Tibial nerve (tissue), 4 donors: ENCODE data around the gene HES6. TPM values are rescaled to one million over a fixed set of nuclear protein-coding genes. Genes with fewer than 3 reads are reported as not detected.

Experiments used
- DNase-seq, 2 donors: peaks; one replicate each; pipeline ENCODE4 v3.0.0-alpha.2; 2019; ENCODE audit warnings: low spot score in 2 of 2
- H3K27ac ChIP-seq, 4 donors: fragments of 200-600 bp; sonication (generic) in 3 of 4; one replicate each; pipeline ENCODE4 v1.5.1; 2017 to 2019; ENCODE audit warnings: mild to moderate bottlenecking in 1 of 4
- H3K27me3 ChIP-seq, 2 donors: fragments of 200-600 bp; sonication (generic) in 1 of 2; one replicate each; pipeline versions ENCODE4 v1.5.1 to v1.6.0; 2017 to 2019
- H3K36me3 ChIP-seq, 3 donors: fragments of 200-600 bp; sonication (generic); one replicate each; pipeline ENCODE4 v1.5.1; 2018 to 2019
- H3K4me1 ChIP-seq, 4 donors: fragments of 200-600 bp; sonication (generic) in 3 of 4; one replicate each; pipeline ENCODE4 v1.5.1; 2017 to 2019
- H3K4me3 ChIP-seq, 4 donors: fragments of 200-600 bp; sonication (generic) in 3 of 4; one replicate each; pipeline ENCODE4 v1.5.1; 2017 to 2019; ENCODE audit warnings: mild to moderate bottlenecking in 1 of 4, moderate library complexity in 1 of 4
- H3K9me3 ChIP-seq, 4 donors: fragments of 200-600 bp; sonication (generic) in 3 of 4; one replicate each; pipeline ENCODE4 v1.5.1; 2017 to 2019
- CTCF ChIP-seq, 5 experiments: fragments of 200-600 bp in 3 of 5; fragments of 450-650 bp in 2 of 5; sonication (generic) in 3 of 5; IDR thresholded peaks; one replicate each; pipeline ENCODE4 v1.5.1; 2016 to 2019; ENCODE audit warnings: antibody characterized with exemption in 5 of 5, mild to moderate bottlenecking in 3 of 5, moderate library complexity in 2 of 5
- EP300 ChIP-seq, 2 donors: sonication (generic); formaldehyde crosslinking; IDR thresholded peaks; one replicate each; pipeline ENCODE4 v1.6.1; 2017; ENCODE audit warnings: antibody characterized with exemption in 2 of 2, mild to moderate bottlenecking in 1 of 2
- POLR2A ChIP-seq, 2 donors: fragments of 450-650 bp; IDR thresholded peaks; one replicate each; pipeline ENCODE4 v1.6.1; 2017; ENCODE audit warnings: antibody characterized with exemption in 2 of 2, mild to moderate bottlenecking in 2 of 2, moderate library complexity in 2 of 2
- WGBS, 2 donors: methylation state at CpG; one replicate each; pipeline ENCODE4 v1.1.5; 2018; 5-methylcytosine and 5-hydroxymethylcytosine counted together
- total RNA-seq, 4 donors: library from RNA; depleted of rRNA; stranded (reverse); fragments of >200 nt; gene quantifications; one replicate each; pipeline ENCODE4 v1.1.0, GENCODE V29; 2016

HES6 gene
- total RNA-seq, 4 donors from 2014 or later = 4.4 to 18.6 (median 12.4) TPM

- peaks cover 0 to 74% (median 35%) of the 10 kb centered on the region in 4 donors for H3K4me1 ChIP-seq
Observed at GRCh38 chr2:238286987-238287736, 47.3 kb upstream of the HES6 start.

GRCh38 chr2:238286551-238286950 lies 46.7 kb upstream of the HES6 start:
- Histone ChIP-seq H3K4me3 (peak overlapping the region in 2 of 4 donors; percentile 3 to 97), H3K27me3 (no peaks in the 10 kb centered on the region), H3K27ac (peak overlapping the region; percentile 86 to 97 (median 94)), H3K9me3 (no peaks in the 10 kb centered on the region), H3K4me1 (peaks cover 0 to 80% (median 35%) of the 10 kb centered on the region in 4 donors), H3K36me3 (no peaks in the 10 kb centered on the region)
- peak; percentile 49 to 72 for DNase-seq
- WGBS, 2 donors = 43 to 46% methylated on average over 7 of the region's 7 CpGs
- no peak for TF ChIP-seq CTCF (IDR thresholded peaks at IDR 0.05)
- TF ChIP-seq EP300 (IDR thresholded peaks at IDR 0.05) = peak in 1 of 2 donors; percentile 57
- TF ChIP-seq POLR2A (IDR thresholded peaks at IDR 0.05) = no peak

More at GRCh38 chr2:238286987-238287736, 47.3 kb upstream of the HES6 start:
- 61 to 70% methylated on average over 11 of the region's 11 CpGs for WGBS, 2 donors
- Histone ChIP-seq H3K36me3 (no peaks in the 10 kb centered on the region), H3K27ac (peak overlapping the region; percentile 86 to 97 (median 94)), H3K9me3 (no peaks in the 10 kb centered on the region), H3K4me3 (peak overlapping the region; percentile 71 to 97 (median 86)), H3K27me3 (no peaks in the 10 kb centered on the region)
- no peak for TF ChIP-seq EP300 (IDR thresholded peaks at IDR 0.05)
- no peak for TF ChIP-seq CTCF (IDR thresholded peaks at IDR 0.05)
- no peak for TF ChIP-seq POLR2A (IDR thresholded peaks at IDR 0.05)
- no peak for DNase-seq

DNA sequence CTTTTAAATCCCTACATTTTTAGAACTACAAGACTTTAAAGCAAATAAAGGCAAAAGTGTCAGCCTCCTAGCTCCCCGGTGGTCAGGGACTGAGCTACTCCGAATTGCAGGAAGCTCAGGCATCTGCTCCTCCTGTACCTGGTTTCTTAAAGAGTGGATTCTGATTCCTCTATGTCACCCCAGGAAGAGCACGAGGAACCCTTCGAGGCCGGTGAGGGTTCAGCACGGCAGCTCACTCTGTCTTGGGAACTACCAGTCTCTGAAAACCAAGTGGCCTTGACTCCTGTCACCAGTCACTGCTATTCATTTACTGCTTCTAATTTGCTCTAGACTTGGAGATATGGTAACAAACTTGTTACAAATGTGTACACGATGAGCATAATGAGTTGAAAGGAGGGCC lies 46.3 kb upstream of the HES6 start:
- peak overlapping the region; percentile 86 to 97 (median 94) for H3K27ac ChIP-seq
- peaks cover 0 to 80% (median 35%) of the 10 kb centered on the region in 4 donors for H3K4me1 ChIP-seq
- H3K27me3 ChIP-seq = no peaks in the 10 kb centered on the region
- DNase-seq = no peak
- no peaks in the 10 kb centered on the region for H3K9me3 ChIP-seq
- H3K36me3 ChIP-seq = no peaks in the 10 kb centered on the region
- 39 to 46% methylated on average over 7 of the region's 7 CpGs for WGBS, 2 donors
- no peak overlapping the region for H3K4me3 ChIP-seq
- no peak for TF ChIP-seq EP300 (IDR thresholded peaks at IDR 0.05)
- TF ChIP-seq POLR2A (IDR thresholded peaks at IDR 0.05) = no peak

DNA sequence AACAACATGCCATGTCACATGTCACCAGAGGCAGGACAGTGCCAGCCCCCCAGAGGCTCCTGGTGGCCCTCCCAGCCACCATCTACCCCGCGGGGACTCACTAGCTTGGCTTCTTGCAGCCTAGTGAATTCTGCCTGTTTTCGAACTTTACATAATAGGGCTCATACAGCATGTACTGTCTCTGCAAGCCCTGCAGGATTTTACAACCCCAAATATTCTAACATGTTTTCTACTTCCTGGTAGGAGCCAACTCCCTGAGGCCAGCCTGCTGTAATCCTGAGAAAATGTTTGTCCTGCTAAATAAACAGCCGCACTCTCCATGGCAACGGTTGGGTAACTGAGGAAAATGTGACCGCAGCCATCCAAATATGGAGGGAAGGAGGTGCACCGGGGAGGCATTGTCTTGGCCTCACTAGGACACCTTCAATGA lies 45.8 kb upstream of the HES6 start:
- Histone ChIP-seq H3K27ac (peak overlapping the region; percentile 86 to 97 (median 94)), H3K36me3 (no peaks in the 10 kb centered on the region), H3K27me3 (no peaks in the 10 kb centered on the region), H3K4me3 (no peak overlapping the region), H3K4me1 (peaks cover 0 to 77% (median 35%) of the 10 kb centered on the region in 4 donors), H3K9me3 (no peaks in the 10 kb centered on the region)
- DNase-seq = peak; percentile 90 to 97
- TF ChIP-seq CTCF (IDR thresholded peaks at IDR 0.05) (peak in 2 of 5 experiments; percentile 29 to 42), POLR2A (IDR thresholded peaks at IDR 0.05) (no peak), EP300 (IDR thresholded peaks at IDR 0.05) (peak; percentile 76 to 87)
- WGBS, 2 donors = 38 to 46% methylated on average over 7 of the region's 7 CpGs

- no peak for DNase-seq
- 77 to 80% methylated on average over 10 to 11 of the region's 11 CpGs for WGBS, 2 donors
- Histone ChIP-seq H3K27me3 (no peaks in the 10 kb centered on the region), H3K36me3 (no peaks in the 10 kb centered on the region), H3K9me3 (no peaks in the 10 kb centered on the region), H3K4me3 (no peak overlapping the region), H3K4me1 (peaks cover 0 to 76% (median 35%) of the 10 kb centered on the region in 4 donors), H3K27ac (peak overlapping the region in 3 of 4 donors; percentile 93 to 97 (median 96))
- TF ChIP-seq CTCF (IDR thresholded peaks at IDR 0.05) = no peak
- no peak for TF ChIP-seq POLR2A (IDR thresholded peaks at IDR 0.05)
- TF ChIP-seq EP300 (IDR thresholded peaks at IDR 0.05) = no peak
Observed at GRCh38 chr2:238284802-238285515, 45.1 kb upstream of the HES6 start.
